A549 (cell line): ENCODE results near the gene RAB18. TPM values are rescaled to one million over a fixed set of nuclear protein-coding genes. Genes with fewer than 3 reads are reported as not detected.

Experiments
- ATAC-seq, 2 experiments: fragments of 200-7000 bp in 1 of 2; fragments of >200 bp in 1 of 2; cut with Nextera tagmentation in 1 of 2; cut with Tn5 transposase in 1 of 2; 3 replicates each; pipeline versions ENCODE4 v1.8.0 to v1.9.1; 2018 to 2020; ENCODE audit warnings: mild to moderate bottlenecking in 1 of 2, moderate library complexity in 1 of 2
- CTCF ChIA-PET: fragments of 300-600 bp; sonication (Branson Sonifier 250); formaldehyde crosslinking; extraction: SDS; loops from one replicate; lab custom pipeline; 2021; ENCODE audit warnings: antibody characterized with exemption, inconsistent platforms; lab: Yijun Ruan, JAX
- POLR2A ChIA-PET: fragments of 350-600 bp; formaldehyde crosslinking; extraction: SDS; loops from one replicate; lab custom pipeline; 2021; ENCODE audit warnings: antibody characterized with exemption, inconsistent platforms; lab: Yijun Ruan, JAX
- DNase-seq, 2 experiments: peaks; one replicate each; pipeline versions ENCODE4 v3.0.0 to v3.0.0-alpha.2; 2011 to 2016; ENCODE audit warnings: low read depth in 1 of 2, low spot score in 1 of 2
- FAIRE-seq: peaks from 2 replicates; lab custom pipeline; 2011; peaks lifted over from hg19 to GRCh38; lab: Jason Lieb, UNC
- H3K27ac ChIP-seq, 2 experiments: fragments of >200 bp; sonication (Bioruptor Twin); formaldehyde crosslinking; 3 replicates each; pipeline ENCODE4 v1.5.1; 2016 to 2017
- H3K4me1 ChIP-seq: fragments of >200 bp; sonication (Bioruptor Twin); formaldehyde crosslinking; 3 replicates; pipeline ENCODE4 v1.6.1; 2016
- H3K4me2 ChIP-seq: fragments of >200 bp; sonication (Bioruptor Twin); formaldehyde crosslinking; 3 replicates; pipeline ENCODE4 v1.6.1; 2016
- H3K4me3 ChIP-seq: fragments of >200 bp; sonication (Bioruptor Twin); formaldehyde crosslinking; 3 replicates; pipeline ENCODE4 v1.5.1; 2016
- H3K9me3 ChIP-seq: fragments of >200 bp; sonication (Bioruptor Twin); formaldehyde crosslinking; 3 replicates; pipeline ENCODE4 v1.6.1; 2016
- ATOH8 ChIP-seq: fragments of 250-450 bp; sonication (Bioruptor Pico); IDR thresholded peaks from 2 replicates; pipeline ENCODE4 v1.5.0; 2020; ENCODE audit warnings: low read depth, mild to moderate bottlenecking, moderate library complexity
- BHLHE40 ChIP-seq: IDR thresholded peaks from 2 replicates; pipeline ENCODE4 v1.6.1; 2012; ENCODE audit warnings: low read depth, low read length, inconsistent platforms
- CBX8 ChIP-seq: fragments of 200-600 bp; sonication (generic); IDR thresholded peaks from 2 replicates; pipeline ENCODE4 v1.6.1; 2016
- CHD2 ChIP-seq: fragments of 150-350 bp; IDR thresholded peaks from 2 replicates; pipeline ENCODE4 v1.6.1; 2014; ENCODE audit warnings: low read length; ENCODE audit not compliant: partially characterized antibody
- CHD4 ChIP-seq: fragments of 200-600 bp; sonication (generic); IDR thresholded peaks from 2 replicates; pipeline ENCODE4 v1.6.1; 2016; ENCODE audit warnings: antibody characterized with exemption, mild to moderate bottlenecking, borderline replicate concordance
- EHF ChIP-seq: fragments of 250-450 bp; sonication (Bioruptor Pico); IDR thresholded peaks from 2 replicates; pipeline ENCODE4 v1.5.0; 2020; ENCODE audit warnings: mild to moderate bottlenecking
- ELK1 ChIP-seq: fragments of 150-350 bp; IDR thresholded peaks from 2 replicates; pipeline ENCODE4 v1.6.1; 2014; ENCODE audit warnings: low read depth, mild to moderate bottlenecking, low read length
- EP300 ChIP-seq, 2 experiments: fragments of >200 bp; sonication (Bioruptor Twin); formaldehyde crosslinking; IDR thresholded peaks; 2 replicates in 1 of 2; 3 replicates in 1 of 2; pipeline ENCODE4 v1.6.1; 2016 to 2017
- GATA3 ChIP-seq: IDR thresholded peaks from 2 replicates; pipeline ENCODE4 v1.6.1; 2012; ENCODE audit warnings: borderline replicate concordance
- HDAC2 ChIP-seq: fragments of 200-600 bp; sonication (generic); IDR thresholded peaks from 2 replicates; pipeline ENCODE4 v1.6.1; 2016
- HES2 ChIP-seq: fragments of >200 bp; sonication (Bioruptor Twin); formaldehyde crosslinking; IDR thresholded peaks from 2 replicates; pipeline ENCODE4 v1.6.1; 2016
- HEYL ChIP-seq: fragments of 250-450 bp; sonication (Bioruptor Pico); IDR thresholded peaks from 2 replicates; pipeline ENCODE4 v1.8.0; 2021; ENCODE audit warnings: mild to moderate bottlenecking, moderate library complexity
- HMGXB4 ChIP-seq: fragments of 250-450 bp; sonication (Bioruptor Pico); IDR thresholded peaks from 2 replicates; pipeline ENCODE4 v1.5.0; 2021; ENCODE audit warnings: mild to moderate bottlenecking, moderate library complexity, borderline replicate concordance
- HOXB13 ChIP-seq: fragments of 250-450 bp; sonication (Bioruptor Pico); IDR thresholded peaks from 2 replicates; pipeline ENCODE4 v1.5.0; 2020; ENCODE audit warnings: low read depth, mild to moderate bottlenecking, moderate library complexity
- JUNB ChIP-seq: fragments of >200 bp; sonication (Bioruptor Twin); formaldehyde crosslinking; IDR thresholded peaks from 2 replicates; pipeline ENCODE4 v1.6.1; 2016
- MAFK ChIP-seq: fragments of 450-650 bp; IDR thresholded peaks from 2 replicates; pipeline ENCODE4 v1.6.1; 2014; ENCODE audit not compliant: partially characterized antibody
- MAX ChIP-seq: IDR thresholded peaks from 2 replicates; pipeline ENCODE4 v1.6.1; 2012
- MAZ ChIP-seq: fragments of 150-350 bp; IDR thresholded peaks from 2 replicates; pipeline ENCODE4 v1.6.1; 2014; ENCODE audit warnings: antibody characterized with exemption, low read depth, low read length, borderline replicate concordance
- MYC ChIP-seq: IDR thresholded peaks from 2 replicates; pipeline ENCODE4 v1.6.1; 2012; ENCODE audit warnings: mild to moderate bottlenecking, inconsistent platforms, low read length, improper control_type of control experiment, borderline replicate concordance
- NFE2L2 ChIP-seq: fragments of 150-350 bp; conservative IDR thresholded peaks from 2 replicates; pipeline ENCODE4 v1.6.1; 2014; ENCODE audit warnings: low read length
- NR3C1 ChIP-seq: fragments of >200 bp; sonication (Bioruptor Twin); formaldehyde crosslinking; IDR thresholded peaks from 3 replicates; pipeline ENCODE4 v1.6.1; 2017
- PHF8 ChIP-seq: fragments of 200-600 bp; sonication (generic); IDR thresholded peaks from 2 replicates; pipeline ENCODE4 v1.6.1; 2016; ENCODE audit warnings: low read depth, mild to moderate bottlenecking, antibody characterized with exemption, moderate library complexity, borderline replicate concordance
- POLR2A ChIP-seq: IDR thresholded peaks from 2 replicates; pipeline ENCODE4 v1.6.1; 2012; ENCODE audit warnings: mild to moderate bottlenecking, low read length
- POLR2AphosphoS2 ChIP-seq: conservative IDR thresholded peaks from 2 replicates; pipeline ENCODE4 v1.6.1; 2012; ENCODE audit warnings: low read length, improper control_type of control experiment, inconsistent platforms
- RAD21 ChIP-seq, 2 experiments: fragments of >200 bp in 1 of 2; sonication (Bioruptor Twin) in 1 of 2; formaldehyde crosslinking in 1 of 2; IDR thresholded peaks in 1 of 2; conservative IDR thresholded peaks in 1 of 2; 2 replicates in 1 of 2; 3 replicates in 1 of 2; pipeline ENCODE4 v1.6.1; 2012 to 2018; ENCODE audit warnings: inconsistent platforms in 1 of 2
- RCOR1 ChIP-seq: fragments of 150-350 bp; IDR thresholded peaks from 2 replicates; pipeline ENCODE4 v1.6.1; 2014; ENCODE audit warnings: antibody characterized with exemption, low read length, low read depth
- RFX5 ChIP-seq: fragments of 450-650 bp; IDR thresholded peaks from 2 replicates; pipeline ENCODE4 v1.7.1; 2014; ENCODE audit warnings: antibody characterized with exemption, mild to moderate bottlenecking, moderate library complexity
- TFCP2L1 ChIP-seq: fragments of 250-450 bp; sonication (Bioruptor Pico); IDR thresholded peaks from 2 replicates; pipeline ENCODE4 v1.5.0; 2021; ENCODE audit warnings: mild to moderate bottlenecking
- TP53 ChIP-seq: fragments of 250-450 bp; sonication (Bioruptor Pico); IDR thresholded peaks from 2 replicates; pipeline ENCODE4 v1.5.0; 2021; ENCODE audit warnings: mild to moderate bottlenecking, moderate library complexity
- ZSCAN20 ChIP-seq: fragments of 250-450 bp; sonication (Bioruptor Pico); IDR thresholded peaks from 2 replicates; pipeline ENCODE4 v1.8.0; 2022; ENCODE audit warnings: mild to moderate bottlenecking, moderate library complexity
- WGBS: methylation state at CpG from one replicate; pipeline ENCODE4 v1.1.6; 2017; ENCODE audit errors: missing lambda C conversion rate; 5-methylcytosine and 5-hydroxymethylcytosine counted together
- polyA plus RNA-seq, 4 experiments: library from polyadenylated mRNA; depleted of rRNA in 3 of 4; stranded (reverse); fragments of >200 nt; fragmentation: RNase III in 1 of 4; extraction: RNeasy Plus Mini Kit Qiagen cat#74134 plus additional on column Dnase treatment in 1 of 4; gene quantifications; 2 replicates in 3 of 4; 3 replicates in 1 of 4; pipeline ENCODE4 v1.2.3, GENCODE V29; 2011 to 2017

Gene RAB18
- polyA plus RNA-seq, 2 of the 4 experiments (the other 2 are of a cell fraction): 81.4 to 131 TPM

- Histone ChIP-seq H3K4me3 (no peak overlapping the region), H3K27ac (no peak overlapping the region), H3K4me2 (no peak overlapping the region), H3K4me1 (peaks cover 29% of the 10 kb centered on the region), H3K9me3 (no peaks in the 10 kb centered on the region)
- ChIA-PET POLR2A (no interaction called here), CTCF (interaction anchor here (1.2 kb wide), 1 partner anchor 23 kb away, joined by 6 read pairs; the partner anchor contains the start of gene RAB18)
- no peak for FAIRE-seq
- no peak for DNase-seq
- TF ChIP-seq BHLHE40: no peak
- no peak for TF ChIP-seq TP53 (CRISPR knock-in tag)
- TF ChIP-seq TFCP2L1 (CRISPR knock-in tag): no peak
- TF ChIP-seq ZSCAN20: no peak
- TF ChIP-seq EHF (CRISPR knock-in tag): no peak
- TF ChIP-seq HOXB13: no peak
- TF ChIP-seq ATOH8 (CRISPR knock-in tag): no peak
- TF ChIP-seq JUNB: no peak
- TF ChIP-seq NR3C1: no peak
- TF ChIP-seq CBX8: no peak
- TF ChIP-seq RFX5: no peak
- TF ChIP-seq RCOR1: no peak
- TF ChIP-seq MYC: no peak
- TF ChIP-seq EP300 (IDR thresholded peaks at IDR 0.05): no peak
- no peak for TF ChIP-seq CHD2
- TF ChIP-seq MAFK: no peak
- no peak for TF ChIP-seq POLR2A
- TF ChIP-seq PHF8: no peak
- no peak for TF ChIP-seq GATA3
- 91% methylated on average over 6 of the region's 6 CpGs for WGBS
- ATAC-seq: no peak
Measured at GRCh38 chr10:27527666-27528295, 23.7 kb downstream of the RAB18 start.

- peak overlapping the region; percentile 18 to 53; a peak in 5 of 6 replicates for H3K27ac ChIP-seq
- no peak for FAIRE-seq
- peak overlapping the region; percentile 37 for H3K4me2 ChIP-seq
- CTCF ChIA-PET: interaction anchor here (1.2 kb wide), 1 partner anchor 25 kb away, joined by 6 read pairs; the partner anchor contains the start of gene RAB18
- no peaks in the 10 kb centered on the region for H3K9me3 ChIP-seq
- TF ChIP-seq POLR2AphosphoS2 (no peak), MAFK (peak; percentile 61), NFE2L2 (peak; percentile 67)
- DNase-seq: peak in 1 of 2 experiments; percentile 59
- POLR2A ChIA-PET: interaction anchor here (1.3 kb wide), 1 partner anchor 25 kb away, joined by 3 read pairs; the partner anchor contains the start of gene RAB18
- H3K4me1 ChIP-seq: peaks cover 29% of the 10 kb centered on the region
- 93% methylated on average over 3 of the region's 3 CpGs for WGBS
- H3K4me3 ChIP-seq: no peak overlapping the region
- ATAC-seq: peak in 1 of 2 experiments; percentile 36; a peak in 1 of 6 replicates
Measured at GRCh38 chr10:27529010-27529783, 25.1 kb downstream of the RAB18 start.

GRCh38 chr10:27530477-27530876 lies 26.4 kb downstream of the RAB18 start:
- no peak overlapping the region for H3K27ac ChIP-seq
- ATAC-seq: no peak
- CTCF ChIA-PET: interaction anchor here (1.3 kb wide), 1 partner anchor 28 kb away, joined by 3 read pairs; no protein-coding TSS in a partner anchor
- TF ChIP-seq CBX8: no peak
- TF ChIP-seq RAD21 (conservative IDR thresholded peaks at IDR 0.05 in 1 of 2, IDR thresholded peaks at IDR 0.05 in 1 of 2): no peak
- TF ChIP-seq HDAC2: no peak
- TF ChIP-seq ELK1: no peak
- TF ChIP-seq RCOR1: no peak
- no peak for TF ChIP-seq CHD4
- no peak for TF ChIP-seq MAZ
- TF ChIP-seq HES2: no peak
- TF ChIP-seq HMGXB4 (CRISPR knock-in tag): no peak
- no peak for TF ChIP-seq MAX
- no peak for TF ChIP-seq POLR2A
- TF ChIP-seq HEYL: no peak

More at GRCh38 chr10:27530477-27530876, 26.4 kb downstream of the RAB18 start:
- POLR2A ChIA-PET: interaction anchor here (1.3 kb wide), 1 partner anchor 26 kb away, joined by 4 read pairs; the partner anchor contains the start of gene RAB18
- H3K4me3 ChIP-seq: no peak overlapping the region
- H3K4me1 ChIP-seq: peaks cover 29% of the 10 kb centered on the region
- FAIRE-seq: no peak
- H3K9me3 ChIP-seq: no peaks in the 10 kb centered on the region
- WGBS: 74% methylated on average over 1 of the region's 1 CpG
- no peak for DNase-seq
- peak overlapping the region; percentile 37; the same call in 1 of the 3 replicates for H3K4me2 ChIP-seq
